Measurements from ENCODE around the gene WNT9B.
A peak's percentile ranks its signal among the peaks of the same experiment; 100 is the strongest.

The WNT9B gene

DNA sequence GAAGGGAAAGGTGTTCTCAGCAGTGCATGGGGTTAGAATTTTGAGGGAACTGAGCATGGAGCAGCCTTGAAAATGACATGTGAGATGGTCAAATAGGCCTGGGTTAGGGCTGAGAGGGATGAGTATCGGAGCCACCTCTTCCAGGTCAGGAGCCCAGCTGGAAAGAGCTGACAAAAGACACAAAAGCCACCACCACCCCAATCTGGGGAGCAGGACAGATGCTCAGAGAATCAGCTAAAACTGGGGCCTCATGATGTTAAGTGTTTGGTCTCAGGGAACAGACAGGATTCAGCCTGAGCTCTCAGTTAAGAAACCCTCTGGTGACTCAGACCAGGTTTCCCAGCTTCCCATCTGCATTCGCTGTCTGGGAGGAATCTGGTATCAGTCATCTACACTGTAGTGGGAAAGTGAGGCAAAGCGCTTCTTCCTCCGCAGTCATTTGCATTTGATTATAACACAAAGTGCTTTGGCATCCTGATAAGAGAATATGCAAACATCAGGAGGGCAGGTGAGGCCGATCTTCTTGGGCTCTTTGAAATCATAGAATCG lies 2.6 kb downstream of the WNT9B start:
- Histone ChIP-seq H3K9ac (no peak overlapping the region), H3K27me3 (peaks cover 54% of the 10 kb centered on the region), H4K20me1 (no peaks in the 10 kb centered on the region), H3K4me3 (no peak overlapping the region), H3K4me1 (peaks cover 12% of the 10 kb centered on the region), H3K27ac (no peak overlapping the region), H3K9me3 (no peaks in the 10 kb centered on the region), H3K36me3 (no peaks in the 10 kb centered on the region), H3K4me2 (no peak overlapping the region)
- TF ChIP-seq Cebpa-rat (IDR thresholded peaks at IDR 0.05): no peak

DNA sequence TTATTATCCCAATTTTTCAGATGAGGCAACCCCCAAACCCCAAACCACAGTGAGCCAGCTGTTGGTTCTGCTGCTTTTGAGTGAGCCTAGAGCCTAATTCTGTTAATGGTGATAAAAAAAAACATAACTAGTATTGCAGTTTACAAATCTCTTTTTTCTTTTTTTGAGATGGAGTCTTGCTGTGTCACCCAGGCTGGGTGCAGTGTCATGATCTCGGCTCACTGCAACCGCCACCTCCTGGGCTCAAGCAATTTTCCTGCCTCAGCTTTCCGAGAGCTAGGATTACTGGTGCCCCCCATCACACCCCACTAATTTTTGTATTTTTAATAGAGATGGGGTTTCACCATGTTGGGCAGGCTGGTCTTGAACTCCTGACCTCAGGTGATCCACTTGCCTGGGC lies 3.1 kb downstream of the WNT9B start:
- Histone ChIP-seq H3K27ac (no peak overlapping the region), H3K4me3 (no peak overlapping the region), H3K27me3 (peaks cover 49% of the 10 kb centered on the region), H3K4me1 (peaks cover 12% of the 10 kb centered on the region), H3K9me3 (no peaks in the 10 kb centered on the region), H4K20me1 (no peaks in the 10 kb centered on the region), H3K9ac (no peak overlapping the region), H3K4me2 (no peak overlapping the region), H3K36me3 (no peaks in the 10 kb centered on the region)
- TF ChIP-seq Cebpa-rat (IDR thresholded peaks at IDR 0.05): no peak

DNA sequence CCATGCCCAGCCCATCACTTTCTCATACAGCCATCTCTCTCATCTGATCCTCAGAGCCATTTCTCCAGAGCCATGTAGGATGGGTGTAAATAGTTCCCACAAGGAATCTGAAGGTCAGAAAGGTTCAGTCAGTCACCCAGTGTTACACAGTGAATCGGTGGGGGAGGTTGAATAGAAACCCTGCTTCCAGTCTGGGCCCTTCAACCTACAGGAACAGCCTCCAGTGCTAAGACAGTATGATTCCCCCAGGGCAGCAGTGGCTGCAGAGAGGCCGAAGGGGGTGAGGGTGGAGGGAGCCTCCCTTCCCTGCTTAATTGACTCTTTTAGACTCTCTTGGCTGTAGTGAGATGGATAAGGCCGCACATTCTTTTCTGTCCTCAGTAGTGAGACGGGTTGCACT lies 3.6 kb downstream of the WNT9B start:
- Histone ChIP-seq H3K9me3 (no peaks in the 10 kb centered on the region), H3K27ac (no peak overlapping the region), H3K27me3 (peaks cover 44% of the 10 kb centered on the region), H3K4me3 (no peak overlapping the region), H3K9ac (no peak overlapping the region), H4K20me1 (no peaks in the 10 kb centered on the region), H3K4me2 (no peak overlapping the region), H3K4me1 (peaks cover 12% of the 10 kb centered on the region), H3K36me3 (no peaks in the 10 kb centered on the region)
- no peak for TF ChIP-seq Cebpa-rat (IDR thresholded peaks at IDR 0.05)

DNA sequence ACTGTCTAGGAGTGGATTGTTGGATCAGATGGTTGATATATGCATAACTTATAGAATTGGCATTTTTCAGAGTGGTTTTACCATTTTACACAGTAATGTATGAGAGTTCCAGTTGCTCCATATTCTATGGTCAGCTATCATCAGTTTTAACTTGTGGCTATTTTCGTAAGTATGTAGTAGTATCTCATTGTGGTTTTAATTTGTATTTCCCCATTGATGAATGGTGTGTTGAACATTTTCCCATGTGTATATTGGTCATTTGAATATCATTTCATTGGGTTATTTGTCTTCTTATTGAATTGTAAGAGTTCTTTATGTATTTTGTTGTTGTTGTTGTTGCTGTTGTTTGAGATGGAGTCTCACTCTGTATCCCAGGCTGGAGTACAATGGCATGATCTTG lies 6.2 kb downstream of the WNT9B start:
- H3K9ac ChIP-seq: no peak overlapping the region
- peaks cover 18% of the 10 kb centered on the region for H3K27me3 ChIP-seq
- H3K4me1 ChIP-seq: peaks cover 11% of the 10 kb centered on the region
- TF ChIP-seq Cebpa-rat (IDR thresholded peaks at IDR 0.05): no peak
- no peaks in the 10 kb centered on the region for H3K9me3 ChIP-seq
- H3K4me2 ChIP-seq: no peak overlapping the region
- H3K4me3 ChIP-seq: no peak overlapping the region
- H3K27ac ChIP-seq: no peak overlapping the region
- no peaks in the 10 kb centered on the region for H3K36me3 ChIP-seq
- H4K20me1 ChIP-seq: no peaks in the 10 kb centered on the region

DNA sequence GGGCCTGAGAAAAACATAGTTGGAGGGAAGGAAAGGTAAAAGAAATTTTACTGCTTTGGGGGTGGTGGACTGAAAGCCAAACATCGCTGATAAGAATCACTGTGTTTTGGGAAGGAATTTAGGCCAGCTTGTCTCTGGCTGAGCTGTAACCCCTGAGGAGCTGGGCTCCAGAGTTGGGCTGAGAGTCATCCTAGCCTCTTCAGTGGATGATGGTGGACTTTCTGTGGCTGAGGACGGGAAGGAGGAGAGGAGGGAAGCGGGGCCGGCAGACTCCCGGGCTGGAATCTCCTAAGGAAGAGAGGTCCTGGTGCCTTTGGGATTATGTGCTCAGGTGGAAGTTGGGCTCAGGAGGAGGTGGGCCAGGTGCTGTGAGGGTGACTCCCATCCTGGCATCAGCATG lies 8.6 kb downstream of the WNT9B start:
- no peaks in the 10 kb centered on the region for H3K36me3 ChIP-seq
- no peak overlapping the region for H3K4me2 ChIP-seq
- H4K20me1 ChIP-seq: no peaks in the 10 kb centered on the region
- H3K27ac ChIP-seq: no peak overlapping the region
- no peak for TF ChIP-seq Cebpa-rat (IDR thresholded peaks at IDR 0.05)
- H3K4me1 ChIP-seq: peaks cover 35% of the 10 kb centered on the region
- H3K9me3 ChIP-seq: no peaks in the 10 kb centered on the region
- no peak overlapping the region for H3K9ac ChIP-seq
- H3K4me3 ChIP-seq: no peak overlapping the region
- H3K27me3 ChIP-seq: no peaks in the 10 kb centered on the region

DNA sequence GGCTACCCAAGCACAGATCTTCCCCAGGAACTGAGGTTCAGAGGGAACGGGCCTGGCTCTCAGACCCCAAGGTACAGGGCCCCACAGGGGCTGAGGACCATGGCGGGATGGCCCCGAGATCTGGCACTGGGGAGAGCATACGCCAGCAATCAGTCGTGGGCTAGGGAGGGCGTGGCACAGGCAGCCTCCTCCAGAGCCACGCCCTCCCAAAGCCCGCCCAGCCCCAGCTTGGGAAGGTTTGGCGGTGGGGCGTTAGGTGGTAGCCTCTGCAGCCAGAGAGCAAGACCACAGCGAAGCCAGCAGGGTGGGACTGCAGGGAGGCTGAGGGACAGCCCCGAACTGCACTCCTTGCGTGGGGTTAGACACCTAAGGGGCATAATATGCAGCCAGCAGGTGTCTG lies 11.6 kb downstream of the WNT9B start:
- Histone ChIP-seq H4K20me1 (no peaks in the 10 kb centered on the region), H3K9ac (peak overlapping the region; percentile 60), H3K27me3 (no peaks in the 10 kb centered on the region), H3K4me1 (peaks cover 59% of the 10 kb centered on the region), H3K27ac (peak overlapping the region; percentile 77), H3K9me3 (no peaks in the 10 kb centered on the region), H3K36me3 (no peaks in the 10 kb centered on the region), H3K4me2 (peak overlapping the region; percentile 86), H3K4me3 (peak overlapping the region; percentile 55)
- TF ChIP-seq Cebpa-rat (IDR thresholded peaks at IDR 0.05): no peak

DNA sequence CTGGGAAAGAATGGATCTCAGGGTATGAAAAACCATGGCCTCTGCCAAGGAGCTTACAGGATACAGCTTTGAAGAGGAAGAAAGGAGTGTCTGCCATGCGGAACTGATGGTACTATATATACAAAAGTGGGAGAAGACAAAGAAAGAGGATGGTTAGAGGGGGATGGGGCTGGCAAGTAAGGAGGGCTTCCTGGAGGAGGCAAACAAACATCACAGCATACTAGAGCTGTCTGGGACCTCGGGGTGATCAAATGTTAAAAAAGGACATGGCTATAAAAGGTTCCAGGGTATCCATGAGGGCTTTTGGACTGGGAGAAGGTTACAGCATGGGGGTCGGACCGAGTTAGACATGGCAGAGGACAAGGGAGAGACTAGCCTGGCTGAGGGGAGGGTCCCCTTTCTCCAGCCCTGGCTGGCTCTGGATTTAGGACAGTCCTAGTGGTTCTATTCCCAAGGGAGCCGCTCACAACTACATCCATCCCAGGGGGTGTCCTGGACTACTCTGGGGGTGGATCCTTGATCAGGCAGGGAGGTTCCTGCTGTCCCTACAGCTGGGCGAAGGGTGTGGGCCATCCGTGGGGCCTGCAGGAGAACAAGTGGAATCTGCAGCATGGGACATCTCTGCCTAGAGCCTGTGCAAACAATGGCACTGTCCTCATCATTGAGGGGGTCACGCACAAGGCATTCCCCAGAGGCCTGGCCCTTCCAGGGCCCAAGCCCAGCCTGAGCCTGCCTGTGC lies 12.2 kb downstream of the WNT9B start:
- peak overlapping the region; percentile 77 for H3K27ac ChIP-seq
- H3K4me3 ChIP-seq: peak overlapping the region; percentile 55
- no peaks in the 10 kb centered on the region for H3K27me3 ChIP-seq
- H3K9me3 ChIP-seq: no peaks in the 10 kb centered on the region
- peaks cover 59% of the 10 kb centered on the region for H3K4me1 ChIP-seq
- H3K9ac ChIP-seq: peak overlapping the region; percentile 60; the same call in 1 of the 2 replicates
- H4K20me1 ChIP-seq: no peaks in the 10 kb centered on the region
- H3K4me2 ChIP-seq: peak overlapping the region; percentile 86
- H3K36me3 ChIP-seq: no peaks in the 10 kb centered on the region
- no peak for TF ChIP-seq Cebpa-rat (IDR thresholded peaks at IDR 0.05)

DNA sequence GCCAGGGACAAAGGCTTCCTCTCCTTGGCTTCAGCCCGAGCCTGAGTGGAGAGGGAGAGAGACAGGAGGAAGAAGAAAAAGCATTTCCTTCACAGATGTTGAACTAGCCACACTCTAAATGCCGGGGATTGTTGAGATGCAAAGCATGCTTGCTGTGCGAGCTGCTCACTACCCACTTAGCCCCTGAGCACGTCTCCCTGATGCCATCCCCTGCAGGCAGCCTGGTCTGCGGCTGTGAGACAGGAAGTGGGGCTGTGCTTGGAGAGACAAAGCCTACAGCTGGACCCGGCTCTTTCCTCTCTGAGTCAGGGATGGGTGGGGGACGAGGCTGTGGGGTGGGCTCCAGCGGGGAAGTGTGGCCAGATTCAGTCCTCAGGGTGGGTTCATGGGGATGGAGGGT lies 13.7 kb downstream of the WNT9B start:
- Histone ChIP-seq H3K9me3 (no peaks in the 10 kb centered on the region), H3K27me3 (no peaks in the 10 kb centered on the region), H3K4me3 (peak overlapping the region; percentile 55), H3K9ac (peak overlapping the region; percentile 36), H3K27ac (peak overlapping the region; percentile 77), H3K4me1 (peaks cover 59% of the 10 kb centered on the region), H4K20me1 (no peaks in the 10 kb centered on the region), H3K36me3 (no peaks in the 10 kb centered on the region), H3K4me2 (peak overlapping the region; percentile 86)
- TF ChIP-seq Cebpa-rat (IDR thresholded peaks at IDR 0.05): no peak

DNA sequence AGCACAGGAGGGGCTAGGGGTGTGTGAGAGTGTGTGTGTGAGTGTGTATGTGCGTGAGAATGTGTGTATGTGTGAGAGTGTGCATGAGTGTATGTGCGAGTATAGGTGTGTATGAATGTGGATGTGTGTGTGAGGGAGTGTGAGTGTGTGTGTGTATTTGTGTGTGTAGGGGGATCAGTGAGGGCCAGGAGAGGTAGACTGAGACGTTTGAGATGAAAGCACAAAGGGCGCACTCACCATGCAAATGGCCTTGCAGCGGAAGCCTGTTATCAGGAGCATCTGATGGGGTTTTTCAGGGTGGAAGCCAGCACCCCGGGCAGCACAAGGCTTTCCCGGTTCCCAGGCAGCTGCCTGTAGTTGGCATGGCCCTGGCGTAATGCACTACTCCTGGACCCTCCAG lies 14.9 kb downstream of the WNT9B start:
- Histone ChIP-seq H3K4me2 (peak overlapping the region; percentile 86), H3K9me3 (no peaks in the 10 kb centered on the region), H4K20me1 (no peaks in the 10 kb centered on the region), H3K9ac (no peak overlapping the region), H3K27me3 (no peaks in the 10 kb centered on the region), H3K4me1 (peaks cover 59% of the 10 kb centered on the region), H3K4me3 (no peak overlapping the region), H3K27ac (peak overlapping the region; percentile 32; the same call in 1 of the 2 replicates), H3K36me3 (no peaks in the 10 kb centered on the region)
- TF ChIP-seq Cebpa-rat (IDR thresholded peaks at IDR 0.05): no peak

DNA sequence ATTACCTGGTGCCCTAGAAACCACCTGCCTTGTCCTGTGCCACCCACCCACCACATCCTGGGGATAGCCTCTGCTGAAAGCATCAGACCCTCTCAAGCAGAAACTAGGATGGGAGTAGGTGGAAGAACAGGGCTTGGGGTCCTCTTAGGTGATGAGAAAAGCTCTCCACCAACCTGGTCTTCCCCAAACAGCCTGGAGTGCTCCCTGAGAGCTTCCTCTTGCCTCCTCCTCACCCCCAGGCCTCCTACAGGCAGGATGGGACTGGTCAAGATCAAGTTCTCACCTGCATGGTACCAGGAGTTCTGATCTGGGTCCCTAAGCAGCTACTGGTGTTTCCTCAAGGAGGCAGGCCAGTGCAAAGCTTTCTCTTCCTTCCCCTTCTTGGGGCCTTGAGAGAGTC lies 15.4 kb downstream of the WNT9B start:
- Histone ChIP-seq H3K4me3 (no peak overlapping the region), H3K36me3 (no peaks in the 10 kb centered on the region), H3K27ac (0 out of 2 replicates have a peak overlapping the region, but pooled peaks have one; percentile 10), H3K4me1 (peaks cover 57% of the 10 kb centered on the region), H3K4me2 (peak overlapping the region; percentile 8), H4K20me1 (no peaks in the 10 kb centered on the region), H3K9ac (no peak overlapping the region), H3K9me3 (no peaks in the 10 kb centered on the region), H3K27me3 (no peaks in the 10 kb centered on the region)
- TF ChIP-seq Cebpa-rat (IDR thresholded peaks at IDR 0.05): no peak
